ENCODE results near the gene UBQLN1.

GRCh38 chr9:83639266-83639665, 68.5 kb downstream of the UBQLN1 start:
- no peak for TF ChIP-seq POLR2A (IDR thresholded peaks at IDR 0.05; ENCODE audit: low read depth, low read length)
- TF ChIP-seq POLR2AphosphoS5 (IDR thresholded peaks at IDR 0.05; ENCODE audit: low read depth, low read length), result no peak
